ENCODE results near the gene NFATC1.

DNA sequence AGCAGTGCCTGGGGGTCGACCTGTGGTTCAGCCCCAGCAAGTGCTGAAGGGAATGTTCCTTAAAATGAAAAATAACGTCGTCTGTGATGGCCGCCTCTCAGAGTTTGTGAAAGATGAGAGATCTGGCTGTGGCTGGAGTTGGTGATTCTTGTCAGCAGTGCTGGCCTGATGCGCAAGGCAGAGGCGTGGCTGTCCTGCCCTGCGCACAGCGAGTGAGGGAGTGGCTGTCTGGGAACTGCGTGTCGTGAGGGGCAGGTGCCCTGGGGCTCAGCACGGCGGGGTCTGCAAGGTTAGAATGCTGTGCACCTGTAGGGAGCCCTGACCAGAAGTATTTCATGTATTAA lies 8.8 kb downstream of the NFATC1 start:
- TF ChIP-seq EZH2 (IDR thresholded peaks at IDR 0.05; ENCODE audit: insufficient read depth, poor library complexity, severe bottlenecking) (no peak), EZH2phosphoT487 (IDR thresholded peaks at IDR 0.05; ENCODE audit: insufficient read depth, low read depth) (no peak)
